Astrocyte of the spinal cord (primary cell): ENCODE measurements around the gene CRTAC1.

Experiments used
- DNase-seq: peaks from one replicate; pipeline ENCODE4 v3.0.0; 2011; ENCODE audit warnings: low read depth, low spot score
- H3K4me3 ChIP-seq: 2 replicates; pipeline ENCODE4 v1.5.1; 2011; ENCODE audit warnings: low read depth, mild to moderate bottlenecking, low read length, moderate library complexity
- in situ Hi-C: cut with HindIII; loops from 2 replicates; pipeline ENCODE4 v1.10.0; 2017; ENCODE audit warnings: low sequenced_read_pairs
- TF ChIP-seq, protein P1 (sequence below): IDR thresholded peaks from 2 replicates; pipeline ENCODE4 v1.5.1; 2012; ENCODE audit warnings: low read depth, mild to moderate bottlenecking, low read length, inconsistent platforms

Gene CRTAC1

DNA sequence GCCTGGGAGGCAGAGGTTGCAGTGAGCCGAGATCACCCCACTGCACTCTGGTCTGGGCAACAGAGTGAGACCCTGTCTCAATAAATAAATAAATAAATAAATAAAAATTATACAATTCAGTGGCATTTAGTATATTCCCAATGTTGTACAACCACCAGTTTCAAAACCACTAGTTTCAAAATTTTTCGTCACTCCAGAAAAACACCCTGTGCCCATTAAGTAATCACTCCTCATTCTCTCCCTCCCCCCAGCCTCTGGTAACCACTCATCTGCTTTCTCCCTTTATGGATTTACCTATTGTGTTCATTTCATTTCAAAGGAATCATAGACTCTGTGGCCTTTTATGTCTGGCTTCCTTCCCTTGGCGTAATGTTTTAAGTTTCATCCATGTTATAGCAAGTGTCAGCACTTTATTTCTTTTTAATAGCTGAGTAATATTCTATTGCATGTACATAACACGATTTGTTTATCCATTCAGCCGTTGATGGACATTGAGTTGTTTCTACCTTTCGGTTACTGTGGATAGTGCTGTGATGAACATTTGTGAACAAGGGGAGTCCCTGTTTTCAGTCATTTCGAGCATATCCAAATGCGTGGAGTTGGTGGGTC, 210.2 kb downstream of the CRTAC1 start:
- DNase-seq: no peak
- in situ Hi-C loops: no loop called here
- TF ChIP-seq, protein P1, sequence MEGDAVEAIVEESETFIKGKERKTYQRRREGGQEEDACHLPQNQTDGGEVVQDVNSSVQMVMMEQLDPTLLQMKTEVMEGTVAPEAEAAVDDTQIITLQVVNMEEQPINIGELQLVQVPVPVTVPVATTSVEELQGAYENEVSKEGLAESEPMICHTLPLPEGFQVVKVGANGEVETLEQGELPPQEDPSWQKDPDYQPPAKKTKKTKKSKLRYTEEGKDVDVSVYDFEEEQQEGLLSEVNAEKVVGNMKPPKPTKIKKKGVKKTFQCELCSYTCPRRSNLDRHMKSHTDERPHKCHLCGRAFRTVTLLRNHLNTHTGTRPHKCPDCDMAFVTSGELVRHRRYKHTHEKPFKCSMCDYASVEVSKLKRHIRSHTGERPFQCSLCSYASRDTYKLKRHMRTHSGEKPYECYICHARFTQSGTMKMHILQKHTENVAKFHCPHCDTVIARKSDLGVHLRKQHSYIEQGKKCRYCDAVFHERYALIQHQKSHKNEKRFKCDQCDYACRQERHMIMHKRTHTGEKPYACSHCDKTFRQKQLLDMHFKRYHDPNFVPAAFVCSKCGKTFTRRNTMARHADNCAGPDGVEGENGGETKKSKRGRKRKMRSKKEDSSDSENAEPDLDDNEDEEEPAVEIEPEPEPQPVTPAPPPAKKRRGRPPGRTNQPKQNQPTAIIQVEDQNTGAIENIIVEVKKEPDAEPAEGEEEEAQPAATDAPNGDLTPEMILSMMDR: no peak
- H3K4me3 ChIP-seq: no peak overlapping the region

DNA sequence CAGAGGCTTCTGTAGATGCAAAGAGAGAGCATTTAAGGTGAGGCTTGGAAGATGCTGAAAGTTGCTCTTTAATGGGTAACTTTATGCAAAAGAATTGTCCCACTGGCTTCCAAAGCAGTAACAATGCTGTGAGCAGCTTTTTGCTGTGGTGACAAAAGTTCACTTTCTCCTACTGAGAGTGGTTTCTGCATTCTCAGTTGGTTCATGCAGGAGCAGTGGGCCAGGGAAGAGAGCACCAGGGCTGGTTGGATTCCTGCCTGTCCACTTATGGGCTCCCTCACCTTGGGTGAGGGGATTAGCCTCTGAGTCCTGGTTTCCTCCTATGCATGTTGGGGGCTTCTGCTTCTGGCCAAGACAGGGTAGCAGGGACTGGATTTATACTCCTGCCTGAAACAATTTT, 211.8 kb downstream of the CRTAC1 start:
- in situ Hi-C loops: no loop called here
- TF ChIP-seq, protein P1: no peak
- no peak for DNase-seq
- no peak overlapping the region for H3K4me3 ChIP-seq

DNA sequence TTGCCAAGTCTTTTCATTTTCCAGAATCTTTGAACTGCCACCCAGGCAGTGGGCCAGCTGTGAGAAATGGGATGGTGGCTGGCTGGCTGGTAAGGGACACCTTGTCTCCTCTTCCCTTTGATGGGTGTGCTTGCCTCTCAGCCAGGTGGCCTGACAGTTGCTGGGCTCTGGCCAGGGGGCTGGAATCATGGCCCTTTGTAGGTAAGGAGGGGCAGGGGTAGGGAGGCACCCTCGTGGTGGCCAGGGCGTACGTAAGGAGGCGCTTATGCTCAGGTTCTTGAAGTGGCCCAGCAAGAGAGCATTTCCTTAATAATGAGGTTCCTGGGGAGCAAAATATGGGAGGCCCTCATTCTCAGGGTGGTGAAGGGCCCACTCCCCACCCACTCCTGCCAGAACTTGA, 213.8 kb downstream of the CRTAC1 start:
- H3K4me3 ChIP-seq: no peak overlapping the region
- no peak for DNase-seq
- TF ChIP-seq, protein P1: no peak
- in situ Hi-C loops: no loop called here
